D721Med (cell line): ENCODE results near the gene SNAI3.

Source experiments
- DNase-seq: peaks from one replicate; pipeline ENCODE4 v3.0.0; 2011; ENCODE audit warnings: low spot score; ENCODE audit not compliant: insufficient read length
- FAIRE-seq: peaks from 2 replicates; lab custom pipeline; 2011; peaks lifted over from hg19 to GRCh38; lab: Jason Lieb, UNC
- CTCF ChIP-seq: IDR thresholded peaks from 2 replicates; pipeline ENCODE4 v1.5.1; 2012; ENCODE audit warnings: mild to moderate bottlenecking, control low read depth; ENCODE audit not compliant: insufficient read depth; ENCODE audit errors: missing control alignments

Gene SNAI3

GRCh38 chr16:88732172-88732960 is 46.1 kb upstream of the SNAI3 start:
- DNase-seq = no peak
- no peak for FAIRE-seq
- TF ChIP-seq CTCF = no peak

GRCh38 chr16:88731699-88732098 is 45.4 kb upstream of the SNAI3 start:
- TF ChIP-seq CTCF = no peak
- FAIRE-seq (no peak), DNase-seq (no peak)

- TF ChIP-seq CTCF = no peak
- no peak for DNase-seq
- FAIRE-seq = no peak
Measured at GRCh38 chr16:88730632-88731607, 44.6 kb upstream of the SNAI3 start.

GRCh38 chr16:88727871-88728270 is 41.6 kb upstream of the SNAI3 start:
- FAIRE-seq = no peak
- no peak for DNase-seq
- no peak for TF ChIP-seq CTCF

- TF ChIP-seq CTCF = no peak
- DNase-seq (no peak), FAIRE-seq (no peak)
Measured at GRCh38 chr16:88726981-88727380, 40.7 kb upstream of the SNAI3 start.

- no peak for TF ChIP-seq CTCF
- DNase-seq (no peak), FAIRE-seq (no peak)
Measured at GRCh38 chr16:88726408-88726749, 40.1 kb upstream of the SNAI3 start.
